ENCODE measurements around the gene ACTL8. TPM values are rescaled to one million over a fixed set of nuclear protein-coding genes. Genes with fewer than 3 reads are reported as not detected.

ACTL8 gene
- total RNA-seq, 3 donors from 2014 or later (not counting 1 experiment from before 2014, with no cell fraction given): not detected

DNA sequence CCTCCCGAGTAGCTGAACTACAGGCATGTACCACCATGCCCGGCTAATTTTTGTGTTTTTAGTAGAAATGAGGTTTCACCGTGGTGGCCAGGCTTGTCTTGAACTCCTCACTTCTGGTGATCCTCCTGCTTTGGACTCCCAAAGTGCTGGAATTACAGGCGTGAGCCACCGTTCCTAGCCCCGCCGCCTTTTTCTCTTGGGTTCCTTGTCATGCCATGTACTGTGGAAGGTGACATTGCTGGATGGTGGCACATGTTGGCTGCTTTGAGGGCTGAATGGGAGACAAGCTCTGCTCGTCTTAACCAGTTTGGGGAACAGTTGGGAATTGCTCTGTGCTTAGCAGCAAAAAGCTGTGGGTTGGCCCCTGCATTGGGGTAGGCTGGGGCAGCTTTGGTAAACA lies 22.7 kb downstream of the ACTL8 start:
- Mint-ChIP-seq H3K36me3 (no peaks in the 10 kb centered on the region), H3K4me1 (no peaks in the 10 kb centered on the region), H3K4me3 (no peak overlapping the region), H3K27ac (no peak overlapping the region), H3K27me3 (ENCODE audit: low read depth in 2 of 2) (peaks cover 0 to 3% of the 10 kb centered on the region in 2 donors), H3K9me3 (no peaks in the 10 kb centered on the region)
- intact Hi-C loops (cut with micrococcal nuclease): no loop called here
- WGBS (ENCODE audit: insufficient coverage): 90% methylated on average over 8 of the region's 8 CpGs
- no peak overlapping the region for H3K4me3 ChIP-seq (ENCODE audit: low read length)
- no peaks in the 10 kb centered on the region for H3K4me1 ChIP-seq (ENCODE audit: control insufficient read depth, insufficient read depth, low read length)
- H3K27ac ChIP-seq (ENCODE audit: low read length): no peak overlapping the region
- no peaks in the 10 kb centered on the region for H3K27me3 ChIP-seq (ENCODE audit: control insufficient read depth, insufficient read depth, low read length)
- DNase-seq: no peak
- no peak for ATAC-seq
- no peaks in the 10 kb centered on the region for H3K36me3 ChIP-seq (ENCODE audit: control insufficient read depth, insufficient read depth, low read length)
- TF ChIP-seq, protein P1, sequence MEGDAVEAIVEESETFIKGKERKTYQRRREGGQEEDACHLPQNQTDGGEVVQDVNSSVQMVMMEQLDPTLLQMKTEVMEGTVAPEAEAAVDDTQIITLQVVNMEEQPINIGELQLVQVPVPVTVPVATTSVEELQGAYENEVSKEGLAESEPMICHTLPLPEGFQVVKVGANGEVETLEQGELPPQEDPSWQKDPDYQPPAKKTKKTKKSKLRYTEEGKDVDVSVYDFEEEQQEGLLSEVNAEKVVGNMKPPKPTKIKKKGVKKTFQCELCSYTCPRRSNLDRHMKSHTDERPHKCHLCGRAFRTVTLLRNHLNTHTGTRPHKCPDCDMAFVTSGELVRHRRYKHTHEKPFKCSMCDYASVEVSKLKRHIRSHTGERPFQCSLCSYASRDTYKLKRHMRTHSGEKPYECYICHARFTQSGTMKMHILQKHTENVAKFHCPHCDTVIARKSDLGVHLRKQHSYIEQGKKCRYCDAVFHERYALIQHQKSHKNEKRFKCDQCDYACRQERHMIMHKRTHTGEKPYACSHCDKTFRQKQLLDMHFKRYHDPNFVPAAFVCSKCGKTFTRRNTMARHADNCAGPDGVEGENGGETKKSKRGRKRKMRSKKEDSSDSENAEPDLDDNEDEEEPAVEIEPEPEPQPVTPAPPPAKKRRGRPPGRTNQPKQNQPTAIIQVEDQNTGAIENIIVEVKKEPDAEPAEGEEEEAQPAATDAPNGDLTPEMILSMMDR (IDR thresholded peaks at IDR 0.05): no peak
- no peaks in the 10 kb centered on the region for H3K9me3 ChIP-seq (ENCODE audit: control insufficient read depth, insufficient read depth, low read length)

DNA sequence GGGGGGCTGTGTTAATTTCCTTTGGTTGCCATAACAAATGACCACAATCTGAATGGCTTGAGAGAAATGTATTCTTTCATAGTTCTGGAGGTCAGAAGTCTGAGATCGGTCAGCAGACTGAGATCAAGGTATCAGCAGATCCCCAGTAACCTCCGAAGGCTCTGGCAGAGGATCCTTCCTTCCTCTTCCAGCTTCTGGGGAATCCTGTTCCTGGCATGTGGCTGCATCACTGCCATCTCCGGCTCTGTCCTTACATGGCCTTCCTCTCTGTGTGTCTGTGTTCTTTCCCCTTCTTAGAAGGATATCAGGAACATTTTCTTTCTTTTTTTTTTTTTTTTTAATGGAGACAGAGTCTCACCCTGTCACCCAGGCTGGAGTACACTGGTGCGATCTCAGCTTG lies 25.8 kb downstream of the ACTL8 start:
- intact Hi-C loops (cut with micrococcal nuclease): no loop called here
- H3K36me3 ChIP-seq (ENCODE audit: control insufficient read depth, insufficient read depth, low read length): no peaks in the 10 kb centered on the region
- WGBS (ENCODE audit: insufficient coverage): 86% methylated on average over 4 of the region's 4 CpGs
- no peak overlapping the region for H3K27ac Mint-ChIP-seq
- H3K27me3 ChIP-seq (ENCODE audit: control insufficient read depth, insufficient read depth, low read length): no peaks in the 10 kb centered on the region
- H3K9me3 ChIP-seq (ENCODE audit: control insufficient read depth, insufficient read depth, low read length): no peaks in the 10 kb centered on the region
- H3K27ac ChIP-seq (ENCODE audit: low read length): no peak overlapping the region
- peaks cover 0 to 6% of the 10 kb centered on the region in 2 donors for H3K27me3 Mint-ChIP-seq (ENCODE audit: low read depth in 2 of 2)
- DNase-seq (no peak), ATAC-seq (no peak)
- no peaks in the 10 kb centered on the region for H3K4me1 ChIP-seq (ENCODE audit: control insufficient read depth, insufficient read depth, low read length)
- H3K4me3 Mint-ChIP-seq: no peak overlapping the region
- H3K36me3 Mint-ChIP-seq: no peaks in the 10 kb centered on the region
- no peak overlapping the region for H3K4me3 ChIP-seq (ENCODE audit: low read length)
- H3K4me1 Mint-ChIP-seq: no peaks in the 10 kb centered on the region
- TF ChIP-seq, protein P1 (IDR thresholded peaks at IDR 0.05): no peak
- no peaks in the 10 kb centered on the region for H3K9me3 Mint-ChIP-seq

DNA sequence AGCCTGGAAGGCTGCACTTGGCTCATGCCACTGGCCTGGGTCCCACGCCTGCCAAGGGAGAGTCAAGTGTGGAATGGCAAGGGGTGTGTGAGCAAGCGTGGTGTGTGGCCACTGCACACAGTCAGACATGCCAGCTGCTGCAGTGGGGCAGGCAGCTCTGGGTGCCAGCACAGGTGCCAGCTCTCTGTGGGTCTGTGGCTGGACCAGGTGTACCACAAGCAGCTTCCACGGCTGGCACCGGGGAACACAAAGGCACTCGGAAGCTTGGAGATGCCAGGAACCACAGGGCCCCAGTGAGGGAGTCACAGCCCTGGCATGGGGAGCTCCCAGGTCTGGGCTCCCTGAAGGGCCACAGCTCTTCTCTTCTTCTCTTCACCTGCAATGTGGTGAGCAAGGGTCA lies 34.8 kb downstream of the ACTL8 start:
- intact Hi-C loops (cut with micrococcal nuclease): no loop called here
- Mint-ChIP-seq H3K36me3 (no peaks in the 10 kb centered on the region), H3K9me3 (no peaks in the 10 kb centered on the region), H3K27ac (no peak overlapping the region), H3K4me1 (no peaks in the 10 kb centered on the region), H3K27me3 (ENCODE audit: low read depth in 2 of 2) (peaks cover 7 to 9% of the 10 kb centered on the region in 2 donors), H3K4me3 (no peak overlapping the region)
- Histone ChIP-seq H3K27ac (ENCODE audit: low read length) (no peak overlapping the region), H3K4me3 (ENCODE audit: low read length) (no peak overlapping the region), H3K36me3 (ENCODE audit: control insufficient read depth, insufficient read depth, low read length) (no peaks in the 10 kb centered on the region), H3K27me3 (ENCODE audit: control insufficient read depth, insufficient read depth, low read length) (peaks cover 2% of the 10 kb centered on the region), H3K9me3 (ENCODE audit: control insufficient read depth, insufficient read depth, low read length) (no peaks in the 10 kb centered on the region), H3K4me1 (ENCODE audit: control insufficient read depth, insufficient read depth, low read length) (no peaks in the 10 kb centered on the region)
- ATAC-seq: no peak
- DNase-seq: no peak
- WGBS (ENCODE audit: insufficient coverage): 87% methylated on average over 5 of the region's 5 CpGs
- TF ChIP-seq, protein P1 (IDR thresholded peaks at IDR 0.05): no peak

DNA sequence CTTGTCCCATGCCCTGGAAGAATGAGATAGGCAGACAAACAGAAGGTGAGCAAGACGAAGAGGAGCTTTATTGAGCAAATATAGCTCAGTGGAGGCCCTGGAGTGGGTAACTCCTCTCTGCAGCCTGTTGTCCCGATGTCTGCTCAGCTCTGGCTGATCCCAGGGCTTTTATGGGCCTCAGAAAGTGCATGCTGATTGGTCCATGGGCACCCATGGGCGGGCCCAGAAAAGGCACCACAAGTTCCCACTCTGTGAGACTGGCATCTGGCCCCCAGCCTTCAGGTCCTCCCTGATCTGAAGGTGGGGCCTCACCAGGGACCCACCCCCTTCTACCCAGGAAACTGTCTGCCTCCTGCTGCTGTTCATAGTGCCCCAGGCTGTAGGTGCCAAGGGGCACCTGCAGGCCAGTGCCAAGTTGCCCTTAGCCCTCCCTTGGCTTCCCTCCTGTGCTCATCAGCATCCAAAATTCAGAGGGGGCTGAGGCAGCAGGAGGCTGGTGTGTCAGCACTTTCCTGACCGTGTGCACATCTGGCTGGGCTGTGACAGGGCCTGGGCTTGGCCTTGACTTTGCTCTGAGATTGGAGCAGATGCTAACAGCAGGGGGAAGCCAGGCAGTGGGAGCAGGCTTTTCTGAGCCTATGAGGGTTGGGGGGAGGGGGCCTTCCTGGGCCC lies 35.4 kb downstream of the ACTL8 start:
- Mint-ChIP-seq H3K27me3 (ENCODE audit: low read depth in 2 of 2) (peaks cover 9% of the 10 kb centered on the region in 2 donors), H3K4me1 (no peaks in the 10 kb centered on the region), H3K27ac (no peak overlapping the region), H3K9me3 (no peaks in the 10 kb centered on the region), H3K4me3 (no peak overlapping the region), H3K36me3 (no peaks in the 10 kb centered on the region)
- DNase-seq (no peak), ATAC-seq (no peak)
- Histone ChIP-seq H3K27me3 (ENCODE audit: control insufficient read depth, insufficient read depth, low read length) (peaks cover 2% of the 10 kb centered on the region), H3K4me1 (ENCODE audit: control insufficient read depth, insufficient read depth, low read length) (no peaks in the 10 kb centered on the region), H3K36me3 (ENCODE audit: control insufficient read depth, insufficient read depth, low read length) (no peaks in the 10 kb centered on the region), H3K4me3 (ENCODE audit: low read length) (no peak overlapping the region), H3K27ac (ENCODE audit: low read length) (no peak overlapping the region), H3K9me3 (ENCODE audit: control insufficient read depth, insufficient read depth, low read length) (no peaks in the 10 kb centered on the region)
- TF ChIP-seq, protein P1 (IDR thresholded peaks at IDR 0.05): no peak
- WGBS (ENCODE audit: insufficient coverage): 63% methylated on average over 4 of the region's 4 CpGs
- intact Hi-C loops (cut with micrococcal nuclease): no loop called here
